Raji (cell line): ENCODE results near the gene TSSK6.

Experiments used
- POLR2A ChIP-seq: IDR thresholded peaks from 2 replicates; pipeline ENCODE4 v1.6.1; 2011; ENCODE audit warnings: low read depth, low read length, control low read depth; ENCODE audit not compliant: insufficient read depth

Gene TSSK6

DNA sequence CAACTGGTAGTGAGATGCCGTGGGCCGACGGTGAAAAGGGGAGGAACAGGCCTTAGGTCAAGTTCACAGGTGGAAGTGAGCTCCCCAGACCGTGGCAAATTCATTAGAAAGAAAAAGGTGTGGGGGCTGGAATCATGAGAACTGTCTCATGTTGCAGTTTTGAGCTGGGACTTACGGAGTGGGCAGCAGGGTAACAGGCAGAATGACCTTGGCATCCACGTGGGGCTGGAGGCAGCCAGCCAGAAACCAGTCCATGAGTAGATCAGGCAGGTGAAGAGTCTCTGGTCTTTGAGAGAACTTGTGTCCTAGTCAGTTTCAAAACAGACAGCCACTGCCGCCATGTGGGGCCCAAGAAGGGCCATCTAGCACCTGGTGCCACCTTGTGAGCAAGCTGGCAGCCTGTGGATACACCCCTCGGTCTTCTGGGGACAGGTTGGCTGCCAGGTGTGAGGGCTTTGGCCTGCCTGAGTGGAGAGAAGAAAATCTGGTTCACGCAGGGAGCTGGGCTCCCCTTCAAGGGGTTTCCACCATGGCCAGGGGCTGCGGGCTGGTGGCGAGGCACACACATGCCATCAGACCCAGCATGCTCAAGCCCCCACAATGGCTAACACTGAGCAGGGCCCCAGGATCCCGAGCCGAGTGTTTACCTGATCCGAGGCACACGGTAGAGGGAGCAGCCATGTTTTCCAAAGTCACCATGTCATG lies 23.9 kb downstream of the TSSK6 start:
- TF ChIP-seq POLR2A = no peak

DNA sequence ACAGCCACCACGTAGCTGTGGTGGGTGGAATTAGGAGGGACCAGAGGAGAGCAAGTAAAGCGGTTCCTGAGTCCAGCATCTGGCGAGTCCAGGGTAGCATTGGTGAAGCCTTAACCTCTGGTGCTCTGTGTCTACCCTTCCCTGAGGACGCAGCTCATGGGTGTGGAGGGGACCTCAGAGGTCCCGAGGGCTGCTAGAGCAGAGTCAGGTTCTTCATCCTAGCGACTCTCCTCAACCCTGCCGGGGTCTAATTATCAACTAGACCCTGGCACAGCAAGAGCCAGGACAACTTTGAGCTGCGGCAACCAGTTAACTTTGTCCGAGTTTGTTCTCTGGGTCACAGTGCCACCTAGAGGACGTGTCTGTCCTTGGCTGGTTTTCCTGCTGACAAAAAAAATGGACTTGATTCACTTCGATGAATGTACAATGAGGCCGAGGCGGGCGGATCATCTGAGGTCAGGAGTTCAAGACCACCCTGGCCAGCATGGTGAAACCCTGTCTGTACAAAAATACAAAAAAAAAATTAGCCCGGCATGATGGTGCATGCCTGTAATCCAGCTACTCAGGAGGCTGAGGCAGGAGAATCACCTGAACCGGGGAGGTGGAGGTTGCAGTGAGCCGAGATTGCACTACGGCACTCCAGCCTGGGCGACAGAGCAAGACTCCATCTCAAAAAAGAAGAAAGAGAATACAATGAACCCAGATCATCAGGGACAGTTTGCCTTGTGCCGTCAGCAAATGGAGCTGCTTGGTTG lies 25.0 kb downstream of the TSSK6 start:
- TF ChIP-seq POLR2A = no peak

DNA sequence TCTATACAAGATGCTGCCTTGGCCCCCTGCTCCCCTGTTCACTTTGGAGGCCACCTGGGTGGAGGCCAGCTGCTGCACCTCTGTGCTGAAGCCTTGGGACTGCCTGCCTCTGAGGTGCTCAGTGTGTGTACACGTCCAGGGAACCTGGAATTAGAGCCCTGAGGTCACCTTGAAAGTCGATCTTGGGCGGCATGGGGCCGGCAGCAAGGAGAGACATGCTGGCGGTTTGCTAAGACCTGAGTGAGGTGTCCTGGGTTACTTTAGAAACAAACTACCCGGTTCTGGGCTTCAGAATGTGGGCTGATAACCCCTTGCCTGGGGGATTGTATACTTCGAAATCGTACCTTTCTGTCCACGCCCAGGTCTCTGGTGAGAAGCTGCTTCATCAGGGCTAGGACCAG lies 25.5 kb downstream of the TSSK6 start:
- TF ChIP-seq POLR2A = no peak

DNA sequence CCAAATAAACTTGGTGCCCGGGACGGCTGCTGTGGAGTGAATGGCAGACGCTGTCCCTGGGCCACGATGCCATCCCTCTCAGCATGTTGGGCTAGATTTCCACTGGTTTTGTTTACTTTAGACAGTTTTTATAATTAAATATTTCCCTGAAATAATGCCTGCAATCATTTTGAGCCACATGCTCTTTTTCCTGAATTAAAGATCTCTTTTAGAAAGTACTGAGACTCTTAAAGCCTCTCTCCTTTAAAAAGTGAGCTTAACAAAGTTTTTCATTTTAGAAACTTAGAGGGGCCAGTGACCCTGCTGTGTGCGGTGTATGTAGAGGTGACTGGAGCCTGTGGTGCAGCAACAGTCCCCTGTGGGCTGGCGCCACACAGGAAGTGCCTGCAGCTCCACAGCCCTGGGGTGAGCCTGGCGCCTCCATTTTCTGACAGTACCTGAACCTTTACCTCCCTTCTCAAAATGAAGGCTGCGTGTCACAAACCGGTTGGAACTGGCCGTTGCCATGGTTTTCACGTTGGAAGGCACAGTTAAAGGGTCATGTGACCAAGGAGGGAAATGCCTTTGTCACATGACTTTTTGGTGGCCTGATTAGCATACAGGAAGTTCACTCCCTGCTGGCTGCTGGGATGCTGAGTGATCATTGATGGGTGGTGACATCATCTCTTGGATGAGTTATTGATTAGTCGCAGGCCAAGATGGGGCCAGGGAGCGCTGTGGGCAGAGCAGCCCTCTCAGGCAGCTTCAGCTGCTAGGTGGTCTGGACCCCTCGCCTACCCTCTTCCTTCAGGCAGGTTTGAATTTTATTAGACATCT lies 26.3 kb downstream of the TSSK6 start:
- TF ChIP-seq POLR2A = no peak

DNA sequence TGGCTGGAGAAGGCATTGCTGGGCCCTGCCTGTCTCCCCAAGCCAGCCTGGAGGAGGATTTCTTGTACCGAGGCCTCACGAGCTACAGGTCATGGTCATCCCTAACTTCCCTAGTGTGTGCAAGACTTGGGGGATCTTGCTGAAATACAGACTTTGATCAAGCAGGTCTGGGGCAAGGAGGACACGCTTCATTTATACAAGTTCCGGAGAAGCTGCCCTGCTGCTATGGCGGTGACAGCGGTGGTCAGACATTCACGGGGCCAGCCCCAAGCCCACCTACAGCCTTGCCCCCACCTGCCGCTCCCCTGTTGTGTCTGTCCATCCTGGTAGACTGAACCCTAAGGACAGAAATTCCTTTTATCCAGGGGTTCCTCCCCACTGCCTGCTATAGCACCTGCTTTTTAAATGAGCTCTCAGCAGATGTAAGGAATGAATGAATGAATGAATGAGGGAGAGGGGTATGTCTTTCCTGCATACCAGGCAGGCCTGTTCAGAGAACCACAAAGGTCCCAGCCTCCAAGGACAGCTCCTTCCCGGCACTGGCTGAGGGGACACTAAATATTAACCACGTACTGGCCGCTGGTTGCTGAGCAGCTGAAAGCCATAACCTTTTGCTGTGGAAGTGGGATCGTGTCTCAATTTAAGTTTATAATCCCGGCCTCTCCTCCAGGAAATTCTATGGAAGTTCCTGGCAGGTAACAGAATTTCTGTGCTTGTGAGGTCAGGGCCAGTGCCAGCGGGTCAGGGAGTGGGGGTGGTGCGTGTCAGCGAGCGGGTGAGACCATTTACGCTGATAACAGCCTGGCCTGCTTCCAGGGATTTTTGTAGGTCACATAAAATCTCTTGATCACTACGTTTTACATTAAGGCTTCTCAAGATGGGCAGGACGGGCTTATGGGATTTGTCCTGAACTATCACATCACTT lies 27.1 kb downstream of the TSSK6 start:
- no peak for TF ChIP-seq POLR2A

DNA sequence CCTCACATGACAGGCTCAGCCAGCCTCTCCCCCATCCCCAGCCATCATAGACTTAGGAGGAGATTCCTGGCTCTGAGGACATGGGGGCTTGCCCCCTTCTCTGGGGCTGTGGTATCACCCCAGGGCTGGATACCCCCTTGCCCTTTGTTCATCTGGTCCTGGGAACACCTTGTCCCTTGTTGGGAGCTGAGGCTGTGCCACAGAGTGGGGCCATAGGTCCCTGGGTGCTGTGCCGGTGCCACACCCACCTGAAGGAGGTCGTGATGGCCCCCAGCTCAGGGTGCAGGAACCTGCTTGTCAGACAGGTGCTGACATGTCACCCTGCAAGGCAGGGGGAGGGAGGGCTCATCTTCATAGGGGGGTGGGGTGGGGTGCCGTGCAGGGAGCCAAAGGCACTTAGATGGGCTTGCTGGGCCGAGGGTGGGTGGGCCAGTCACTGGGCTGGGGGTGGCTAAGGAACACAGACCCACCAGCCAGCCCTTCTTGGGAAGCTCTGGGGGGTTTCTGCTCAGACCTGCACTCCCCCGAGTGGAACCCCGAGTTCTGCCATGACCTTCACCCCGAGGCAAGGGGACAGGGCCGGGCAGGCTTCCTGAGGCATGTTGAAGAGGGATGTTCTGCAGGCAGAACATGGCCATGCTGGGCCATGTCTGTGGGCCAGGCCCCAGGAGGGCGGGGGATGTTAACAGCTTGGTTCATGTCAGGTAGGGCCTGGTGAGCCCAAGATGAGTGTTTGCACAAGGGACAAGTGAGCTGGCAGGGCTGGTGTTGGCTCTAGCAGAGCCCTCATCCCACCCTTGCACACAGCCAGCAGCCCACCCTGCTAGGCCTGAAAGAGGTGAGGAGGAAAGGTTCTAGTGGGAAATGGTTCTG lies 28.0 kb downstream of the TSSK6 start:
- no peak for TF ChIP-seq POLR2A

DNA sequence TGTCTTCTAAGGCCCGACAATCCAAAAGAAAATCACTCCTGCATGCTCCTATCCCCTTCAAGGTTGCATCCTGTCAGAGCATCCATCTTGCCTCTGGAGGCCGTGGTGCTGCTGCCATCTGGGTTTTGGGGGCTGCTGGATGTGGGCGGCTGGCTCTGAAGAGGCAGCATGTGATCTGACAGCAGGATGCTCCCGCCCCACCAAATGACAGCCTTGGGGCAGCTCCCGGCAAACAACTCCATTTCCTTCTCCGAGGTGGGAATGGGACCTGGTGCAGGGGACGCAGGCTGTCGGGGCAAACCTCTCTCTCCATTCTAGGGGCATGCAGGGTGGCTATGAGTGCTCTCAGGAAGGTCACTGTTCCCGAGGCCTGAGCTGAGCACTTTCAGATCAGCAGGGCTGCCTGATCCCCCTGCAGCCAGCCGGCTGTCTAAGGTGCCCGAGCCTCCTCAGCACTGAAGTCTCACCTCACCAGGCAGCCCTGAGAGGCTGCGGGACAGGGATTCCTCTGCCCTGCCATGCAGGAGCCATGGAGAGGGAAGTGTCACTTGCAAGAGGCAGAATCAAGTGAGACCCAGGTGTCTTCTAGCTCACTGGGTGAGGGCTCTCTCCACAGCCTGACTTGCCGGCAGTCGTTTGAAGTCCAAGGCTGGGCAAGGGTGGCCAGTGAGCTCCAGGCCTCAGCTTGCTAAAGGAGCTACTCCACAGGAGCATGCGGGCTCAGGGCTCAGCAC lies 28.8 kb downstream of the TSSK6 start:
- TF ChIP-seq POLR2A = no peak

DNA sequence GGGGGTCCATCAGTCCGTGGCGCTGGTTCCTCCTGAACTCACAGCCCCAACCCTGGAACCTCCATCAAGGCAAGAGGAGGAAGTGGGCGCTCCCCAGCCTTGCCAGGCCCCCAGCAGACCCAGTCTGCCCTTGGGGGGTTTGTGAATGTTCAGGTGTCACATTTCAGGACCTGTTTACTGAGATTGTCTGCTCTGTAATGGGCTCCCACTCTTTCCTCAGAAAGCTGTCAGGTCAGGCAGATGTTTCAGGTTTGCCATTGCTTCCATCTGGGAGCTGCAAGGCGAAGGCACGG lies 29.4 kb downstream of the TSSK6 start:
- TF ChIP-seq POLR2A = no peak

DNA sequence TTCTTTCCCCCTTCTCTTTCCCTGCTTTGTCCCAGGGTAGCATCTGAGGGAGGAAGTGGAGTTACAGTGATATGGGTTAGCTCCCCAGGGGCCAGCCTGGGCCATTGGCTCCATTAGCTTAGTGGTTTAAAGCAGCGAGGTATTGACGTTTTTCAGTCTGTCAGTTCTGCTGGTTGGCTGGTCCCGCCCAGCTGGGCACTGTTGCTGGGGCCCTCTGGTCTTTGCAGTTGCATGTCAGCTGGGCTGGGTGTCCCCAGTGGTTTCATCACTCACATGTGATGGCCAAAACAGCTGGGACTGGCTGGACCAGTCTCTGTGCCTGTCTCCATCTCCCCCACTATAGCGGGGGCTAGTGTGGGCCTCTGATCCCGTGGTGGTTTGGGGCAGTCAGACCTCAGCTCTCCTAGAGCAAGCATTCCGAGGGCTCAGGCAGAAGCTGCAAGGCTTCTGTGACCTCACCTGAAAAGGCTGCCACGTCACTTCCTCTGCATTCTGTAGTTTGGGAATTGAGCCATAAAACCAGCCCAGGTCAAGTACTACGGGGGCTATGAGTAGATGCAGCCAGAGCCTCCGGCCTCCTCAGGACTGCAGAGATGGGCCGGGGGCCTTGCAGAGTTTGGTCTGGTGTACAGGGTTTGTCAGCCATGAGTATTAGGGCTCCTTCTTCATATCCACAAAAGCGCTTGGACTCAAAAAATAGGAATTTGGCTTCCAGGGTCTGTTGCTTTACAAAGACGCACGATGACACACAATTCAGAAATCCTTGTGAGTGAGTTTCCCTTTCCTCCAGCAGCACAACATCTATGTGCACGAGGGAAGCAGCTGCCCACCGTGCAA lies 30.0 kb downstream of the TSSK6 start:
- no peak for TF ChIP-seq POLR2A

DNA sequence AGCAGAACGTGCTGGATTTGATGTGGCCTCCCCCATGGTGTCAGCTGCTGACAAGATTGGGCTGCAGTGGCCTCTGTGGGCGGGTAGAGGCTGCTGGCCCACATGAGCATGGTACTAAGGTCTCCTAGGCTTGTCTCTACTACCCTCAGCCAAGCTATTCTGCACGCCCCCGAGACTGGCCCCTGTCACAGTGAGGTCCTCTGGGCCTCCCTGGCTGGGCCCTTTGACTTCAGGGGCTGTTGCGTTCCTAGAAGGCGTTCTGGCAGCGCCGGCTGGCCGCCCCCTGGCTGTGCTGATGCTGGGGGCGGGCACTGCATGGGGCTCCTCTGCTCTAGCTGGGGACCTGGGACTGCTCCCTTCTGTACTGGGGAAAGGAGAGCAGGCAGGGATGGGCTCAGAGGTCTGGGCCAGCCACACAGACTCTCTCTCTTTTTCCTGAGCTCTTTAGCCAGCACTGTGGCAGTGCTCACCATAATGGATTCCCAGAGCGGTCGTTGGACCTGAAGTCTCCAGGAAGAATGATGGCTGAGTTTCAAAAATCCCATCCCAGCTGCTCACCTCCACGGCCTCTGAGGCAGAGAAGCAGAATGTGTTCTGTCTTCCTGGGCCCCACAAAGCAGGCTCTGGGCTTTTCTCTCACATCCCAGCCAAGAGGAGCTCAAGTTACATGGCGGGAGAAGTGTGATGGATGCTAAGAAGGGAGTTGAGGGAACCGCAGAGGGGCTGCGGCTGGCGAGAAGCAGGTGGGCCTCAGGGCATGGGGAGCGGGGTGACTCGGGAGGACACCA lies 32.3 kb downstream of the TSSK6 start:
- TF ChIP-seq POLR2A = no peak

DNA sequence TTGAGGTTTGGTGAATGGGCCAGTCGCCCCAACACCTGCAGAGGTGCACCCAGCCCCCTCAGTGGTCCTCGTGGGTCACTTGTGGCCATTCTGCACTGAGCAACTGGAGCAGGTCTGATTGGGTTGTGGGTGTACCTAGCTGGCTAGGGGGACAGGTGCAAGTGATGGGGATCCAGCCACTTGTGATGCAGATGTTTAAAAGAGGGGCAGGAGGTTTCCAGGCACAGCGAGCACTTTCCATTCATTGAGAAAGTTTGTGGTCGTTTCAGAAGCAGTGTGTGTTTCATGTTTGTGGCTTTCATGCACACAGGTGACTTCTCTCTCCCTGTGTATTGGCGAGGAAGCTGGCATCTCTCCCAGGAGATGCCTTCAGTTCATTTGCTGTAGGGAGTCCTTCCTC lies 34.7 kb downstream of the TSSK6 start:
- no peak for TF ChIP-seq POLR2A

DNA sequence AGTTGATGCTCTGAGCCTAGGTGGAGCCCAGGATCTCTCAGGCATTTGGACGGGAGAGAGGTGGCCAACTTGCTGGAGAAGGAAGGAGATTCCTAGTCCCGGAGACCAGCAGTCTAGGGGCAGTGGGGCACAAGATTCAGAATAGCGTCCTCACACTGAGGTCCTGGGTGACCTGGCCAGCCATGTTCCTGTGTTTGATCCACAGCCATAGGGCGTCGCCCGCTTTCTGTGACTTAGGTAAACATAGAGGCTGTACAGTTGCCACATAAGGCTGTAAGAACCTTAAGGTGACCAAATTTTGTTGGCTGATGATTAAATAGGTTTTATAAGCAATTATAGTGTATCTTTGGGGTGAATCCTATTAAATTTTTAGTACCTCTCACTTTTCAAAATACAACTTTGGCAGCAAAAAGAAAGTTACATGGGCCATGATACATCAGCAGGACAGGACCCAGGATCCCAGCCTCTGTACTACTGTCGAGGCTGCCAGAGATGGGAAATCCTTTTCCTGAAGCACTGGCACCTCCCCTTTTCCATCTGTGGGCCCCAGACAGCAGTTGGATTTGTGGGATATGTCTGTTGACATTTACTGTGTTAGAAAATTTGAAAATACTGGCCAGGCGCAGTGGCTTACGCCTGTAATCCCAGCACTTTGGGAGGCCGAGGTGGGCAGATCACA lies 37.5 kb downstream of the TSSK6 start:
- no peak for TF ChIP-seq POLR2A
